GM19238 (cell line): ENCODE data around the gene NME4.

ENCODE experiments used
- DNase-seq: peaks from one replicate; pipeline ENCODE4 v3.0.0; 2011; ENCODE audit warnings: low spot score; ENCODE audit not compliant: insufficient read length

Gene NME4

GRCh38 chr16:425082-425718 lies 28.2 kb downstream of the NME4 start, which contains the start of gene RAB11FIP3:
Gene RAB11FIP3, plus strand, starts transcription at chr16:425649. Its CDS starts 358 bp downstream, at chr16:426007.
- DNase-seq = peak; percentile 98

- DNase-seq = no peak
Measured at GRCh38 chr16:425740-426114, 28.7 kb downstream of the NME4 start.

DNA sequence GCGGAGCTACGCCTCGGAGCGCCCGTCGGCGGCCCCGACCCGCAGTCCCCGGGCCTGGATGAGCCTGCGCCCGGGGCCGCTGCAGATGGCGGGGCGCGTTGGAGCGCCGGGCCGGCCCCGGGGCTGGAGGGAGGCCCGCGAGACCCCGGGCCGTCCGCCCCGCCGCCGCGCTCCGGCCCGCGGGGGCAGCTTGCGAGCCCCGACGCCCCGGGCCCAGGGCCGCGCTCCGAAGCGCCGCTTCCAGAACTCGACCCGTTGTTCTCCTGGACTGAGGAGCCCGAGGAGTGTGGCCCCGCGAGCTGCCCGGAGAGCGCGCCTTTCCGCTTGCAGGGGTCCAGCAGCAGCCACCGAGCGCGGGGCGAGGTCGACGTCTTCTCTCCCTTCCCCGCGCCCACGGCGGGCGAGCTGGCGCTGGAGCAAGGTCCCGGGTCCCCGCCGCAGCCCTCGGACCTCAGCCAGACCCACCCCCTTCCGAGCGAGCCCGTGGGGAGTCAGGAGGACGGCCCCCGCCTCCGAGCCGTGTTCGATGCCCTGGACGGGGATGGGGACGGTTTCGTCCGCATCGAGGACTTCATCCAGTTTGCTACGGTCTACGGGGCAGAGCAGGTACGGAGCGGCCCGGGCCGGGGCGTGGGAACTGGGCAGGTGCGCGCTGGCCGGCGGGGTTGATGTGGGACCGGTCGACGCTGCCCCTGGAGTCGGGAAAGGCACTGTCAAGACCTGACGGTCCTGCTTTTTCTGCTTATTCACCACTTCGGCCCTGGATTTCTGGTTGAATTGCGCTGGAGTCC lies 29.3 kb downstream of the NME4 start:
- peak; percentile 36 for DNase-seq

DNA sequence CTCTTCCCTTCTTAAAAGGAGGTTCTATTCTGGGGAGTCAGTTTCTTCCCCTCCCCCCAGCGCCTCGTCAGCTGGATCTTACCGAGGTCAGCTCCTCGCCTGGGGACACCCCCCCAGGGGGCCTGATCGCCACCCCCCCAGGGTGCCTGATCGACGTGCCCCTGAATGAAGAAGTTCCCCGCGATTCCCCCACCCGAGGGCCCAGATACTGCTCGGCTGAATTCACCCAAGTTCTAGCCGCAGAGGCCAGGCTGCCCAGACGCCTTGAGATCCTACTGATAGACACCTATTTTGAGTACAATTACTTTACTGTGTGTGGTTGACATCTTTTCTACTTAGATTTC lies 29.9 kb downstream of the NME4 start:
- DNase-seq = no peak

DNA sequence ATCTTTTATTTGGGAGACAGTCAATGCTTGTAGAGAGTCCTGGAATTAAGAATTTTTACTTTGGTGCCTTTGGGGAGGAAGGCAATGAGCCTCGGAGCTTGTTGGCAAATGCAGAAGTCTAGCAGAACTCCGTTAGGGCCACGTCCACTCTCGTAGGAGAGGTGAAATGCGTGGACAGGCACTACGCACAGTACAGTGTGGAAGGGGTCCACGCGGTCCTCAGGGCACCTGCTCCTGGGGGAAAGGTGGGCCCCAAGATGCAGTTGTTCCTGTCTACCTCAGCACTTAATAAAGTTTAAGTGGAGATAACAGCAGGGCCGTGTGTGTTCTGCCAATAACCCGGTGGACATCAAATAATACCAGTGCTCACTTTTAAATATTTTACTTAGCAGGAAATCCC lies 30.3 kb downstream of the NME4 start:
- DNase-seq = no peak

DNA sequence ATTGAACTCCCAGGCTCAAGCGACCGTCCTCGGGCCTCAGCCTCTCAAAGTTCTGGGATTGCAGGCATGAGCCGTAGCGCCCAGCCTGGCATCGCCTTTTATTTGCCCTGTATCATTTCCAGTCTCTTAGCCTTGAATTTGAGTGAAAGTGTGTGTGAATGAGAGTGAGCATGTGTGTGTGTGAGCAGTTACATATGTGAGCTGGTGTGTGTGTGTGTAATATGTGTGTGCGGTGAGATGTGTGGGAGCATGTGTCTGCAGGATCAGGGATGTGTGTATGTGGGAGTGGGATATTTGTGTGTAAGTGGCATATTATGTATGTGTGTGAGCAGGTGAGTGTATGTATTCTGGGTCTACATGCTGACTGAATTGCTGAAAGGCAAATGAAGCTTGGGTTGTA lies 33.9 kb downstream of the NME4 start:
- no peak for DNase-seq

DNA sequence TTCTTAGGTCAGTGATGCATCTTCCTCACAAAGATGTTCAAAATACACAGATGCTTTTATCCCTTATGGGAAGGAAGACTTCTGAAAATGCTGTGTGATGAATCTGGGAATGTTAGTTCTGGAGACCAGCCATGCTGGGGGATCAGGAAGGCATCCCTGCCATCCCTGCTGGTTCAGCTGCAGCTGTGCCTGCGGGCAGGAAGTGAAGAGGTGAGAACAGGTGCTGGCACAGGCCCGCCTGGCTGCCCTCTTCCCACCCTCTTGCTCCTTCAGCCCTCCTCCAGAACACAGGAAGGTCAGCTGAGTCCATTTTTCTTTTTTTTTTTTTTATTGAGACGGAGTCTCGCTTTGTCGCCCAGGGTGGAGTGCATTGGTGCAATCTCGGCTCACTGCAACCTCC lies 43.6 kb downstream of the NME4 start:
- no peak for DNase-seq

DNA sequence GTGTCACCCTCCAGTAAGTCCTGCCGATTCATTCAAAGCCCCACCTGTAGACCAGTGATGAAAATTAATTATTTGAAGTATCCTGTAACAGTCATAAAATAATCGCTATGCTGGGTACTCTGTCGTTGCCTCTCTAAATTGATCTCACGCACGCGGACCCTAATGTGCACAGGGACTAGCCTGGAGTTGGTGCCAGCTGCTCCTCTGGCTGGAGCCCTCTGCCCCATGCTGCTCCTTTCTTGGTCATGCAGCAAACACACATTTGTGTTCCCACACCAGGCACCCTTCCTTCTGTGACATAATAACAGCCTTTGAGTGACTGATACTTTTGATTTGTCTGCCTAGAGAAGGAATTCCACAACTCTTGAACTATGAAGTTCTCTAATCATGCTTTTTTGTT lies 44.4 kb downstream of the NME4 start:
- no peak for DNase-seq

DNA sequence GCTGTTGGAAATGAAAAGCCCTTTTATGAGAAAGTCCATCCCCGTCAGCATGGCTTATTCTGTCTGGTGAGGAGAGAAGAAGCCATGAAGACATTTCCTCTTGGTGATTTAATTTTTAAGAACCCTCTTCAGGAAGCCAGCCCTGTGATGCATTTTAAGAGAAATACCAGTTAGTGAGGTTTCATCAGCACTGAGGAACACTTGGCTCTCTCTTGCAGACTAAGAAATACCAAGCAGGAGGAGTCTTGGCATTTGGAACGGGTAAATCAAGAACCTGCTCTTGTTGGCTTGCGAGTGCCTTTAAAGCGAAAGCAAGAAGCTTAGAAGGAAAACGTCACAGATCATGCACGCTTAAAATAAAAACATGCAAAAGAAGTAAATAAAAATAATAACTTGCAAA lies 46.0 kb downstream of the NME4 start:
- DNase-seq = no peak

DNA sequence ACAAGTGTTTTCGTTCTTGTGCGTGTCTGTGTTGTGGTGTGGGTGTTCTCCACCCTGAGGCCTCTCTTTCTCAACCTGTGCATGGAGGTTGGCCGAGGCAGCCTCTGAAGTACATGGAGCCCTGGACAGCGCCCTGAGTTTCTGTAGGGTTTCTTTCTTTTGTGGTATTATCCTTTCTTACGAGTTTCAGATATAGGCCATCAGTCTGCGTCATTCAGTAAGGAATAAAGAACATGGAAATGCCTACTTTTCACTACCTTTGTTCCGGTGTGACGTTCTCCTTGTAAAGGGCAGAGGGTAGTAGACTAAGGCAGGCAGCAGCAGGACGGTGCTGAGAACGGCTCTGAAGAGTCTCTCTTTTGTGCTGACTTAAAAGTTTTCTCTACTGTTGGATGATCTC lies 47.0 kb downstream of the NME4 start:
- DNase-seq = no peak

DNA sequence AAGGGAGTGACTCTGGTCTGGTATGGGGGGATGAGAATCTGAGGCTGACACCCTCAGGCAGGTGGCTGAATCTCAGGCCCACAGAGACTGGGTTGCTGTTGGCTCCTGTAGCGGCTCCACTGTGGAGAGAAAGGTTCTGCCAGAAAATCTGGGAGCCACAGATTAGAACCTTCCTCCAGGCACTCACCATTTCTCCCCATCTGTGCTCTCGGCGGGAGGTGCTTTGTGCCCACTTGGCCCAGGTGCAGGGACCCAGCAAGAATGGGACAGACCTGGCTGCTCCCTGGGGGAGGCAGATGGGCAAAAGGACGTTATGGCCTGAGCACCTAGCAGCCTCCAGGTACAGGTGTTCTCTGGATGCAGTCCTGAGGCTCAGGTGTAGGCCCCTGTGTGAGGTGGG lies 48.6 kb downstream of the NME4 start:
- no peak for DNase-seq
